Measurements from ENCODE around the gene LUZP2.

LUZP2 gene

DNA sequence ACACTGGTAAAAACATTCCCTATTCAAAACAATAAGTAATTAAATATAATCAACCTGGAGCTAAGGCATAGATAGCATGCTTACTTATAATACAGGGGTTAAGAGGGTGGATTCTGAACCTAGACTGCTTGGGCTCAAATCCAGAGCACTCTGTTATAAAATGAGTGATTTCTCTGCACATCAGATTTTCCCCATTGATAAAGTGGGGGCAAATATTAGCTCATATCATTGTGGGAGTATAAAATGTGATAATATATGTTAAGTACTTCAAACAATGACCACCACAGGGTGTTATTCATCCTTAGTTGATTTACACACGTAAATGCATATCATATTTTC lies 139.4 kb downstream of the LUZP2 start:
- no peak for DNase-seq

- DNase-seq: no peak
These were observed 140.7 kb downstream of the LUZP2 start for GRCh38 chr11:24637520-24637919.

GRCh38 chr11:24642648-24643047 lies 145.8 kb downstream of the LUZP2 start:
- DNase-seq: no peak

GRCh38 chr11:24645563-24645962 lies 148.7 kb downstream of the LUZP2 start:
- DNase-seq: no peak

DNA sequence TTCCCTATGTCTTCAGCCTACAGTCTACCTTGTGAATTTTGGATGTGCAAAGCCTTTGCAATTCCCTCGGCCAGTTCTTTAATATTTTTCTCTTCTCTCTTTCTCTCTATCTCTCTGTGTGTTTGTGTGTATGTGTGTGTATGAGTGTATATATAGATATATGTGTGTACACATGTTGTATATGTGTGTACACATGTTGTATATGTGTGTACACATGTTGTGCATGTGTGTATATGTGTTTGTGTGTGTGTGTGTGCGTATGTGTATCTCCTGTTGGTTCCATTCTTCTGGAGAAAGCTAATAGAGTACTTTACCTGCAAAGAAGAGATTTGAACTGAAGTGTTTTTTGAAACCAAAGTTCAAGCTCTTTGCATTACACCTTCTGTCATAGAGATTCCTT lies 155.0 kb downstream of the LUZP2 start:
- no peak for DNase-seq

DNA sequence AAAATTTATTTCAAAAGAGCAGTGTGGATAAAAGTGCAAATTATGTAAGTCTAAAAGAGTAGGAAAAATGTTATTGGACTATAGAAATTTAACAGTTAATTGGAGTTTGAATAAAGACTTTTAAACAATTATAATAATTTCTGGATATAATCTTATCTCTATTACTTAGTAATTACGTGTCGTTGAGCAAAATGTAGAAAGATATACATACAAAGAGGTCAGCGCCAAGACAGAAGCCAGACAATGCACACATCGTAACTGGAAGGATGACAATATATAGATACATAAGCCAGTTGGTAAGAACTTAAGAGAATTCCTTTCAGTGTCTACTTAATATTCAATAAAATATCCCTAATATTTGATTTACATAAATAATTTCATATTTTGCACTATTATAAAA lies 157.0 kb downstream of the LUZP2 start:
- DNase-seq: no peak

- no peak for DNase-seq
These were observed 164.5 kb downstream of the LUZP2 start for GRCh38 chr11:24661331-24661730.

DNA sequence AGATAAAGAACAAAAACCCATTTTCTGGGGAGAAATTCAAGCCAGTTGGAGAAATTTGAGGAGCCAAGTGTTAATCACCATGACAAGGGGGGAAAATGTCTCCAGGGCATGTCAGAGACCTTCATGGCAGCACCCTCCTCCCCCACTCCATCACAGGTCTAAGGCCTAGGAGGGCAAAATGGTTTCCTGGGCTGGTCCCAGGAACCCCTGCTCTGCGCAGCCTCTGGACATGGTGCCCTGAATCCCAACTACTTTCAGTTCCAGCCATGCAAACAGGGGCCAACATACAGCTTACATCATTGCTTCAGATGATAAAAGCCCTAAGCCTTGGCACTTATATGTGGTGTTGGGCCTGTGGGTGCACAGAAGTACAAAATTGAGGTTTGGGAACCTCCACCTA lies 167.5 kb downstream of the LUZP2 start:
- DNase-seq: no peak

- DNase-seq: no peak
These were observed 170.6 kb downstream of the LUZP2 start for GRCh38 chr11:24667353-24667968.

DNA sequence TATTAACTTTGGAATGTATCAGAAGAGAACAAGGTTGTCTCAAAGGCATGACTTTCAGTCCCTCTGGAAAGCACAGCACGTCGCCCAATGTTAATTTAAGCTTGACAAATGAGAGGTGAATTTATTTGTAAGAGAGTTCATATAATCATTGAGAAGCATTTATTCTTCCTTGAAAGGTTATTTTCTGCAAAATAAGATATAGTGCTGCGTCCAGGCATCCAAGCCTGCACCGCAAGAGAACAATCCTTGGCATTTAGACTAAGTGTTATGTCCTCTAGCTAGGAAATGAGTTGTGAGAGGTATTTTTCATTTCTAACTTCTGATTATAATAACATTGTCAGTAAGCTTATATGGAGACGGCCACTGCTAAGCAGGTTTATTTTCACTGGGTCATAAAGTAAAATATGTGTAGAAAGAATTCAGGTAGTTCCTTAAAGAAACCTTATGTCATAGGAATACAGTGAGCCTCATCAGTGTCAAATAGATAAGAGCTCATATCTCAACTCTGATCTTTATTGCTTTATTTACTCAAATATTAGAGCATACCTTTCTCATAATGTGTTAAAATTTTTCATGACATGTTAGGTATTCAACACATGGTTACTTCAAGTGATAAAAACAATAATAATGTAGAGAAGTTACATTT lies 182.0 kb downstream of the LUZP2 start:
- DNase-seq: no peak

DNA sequence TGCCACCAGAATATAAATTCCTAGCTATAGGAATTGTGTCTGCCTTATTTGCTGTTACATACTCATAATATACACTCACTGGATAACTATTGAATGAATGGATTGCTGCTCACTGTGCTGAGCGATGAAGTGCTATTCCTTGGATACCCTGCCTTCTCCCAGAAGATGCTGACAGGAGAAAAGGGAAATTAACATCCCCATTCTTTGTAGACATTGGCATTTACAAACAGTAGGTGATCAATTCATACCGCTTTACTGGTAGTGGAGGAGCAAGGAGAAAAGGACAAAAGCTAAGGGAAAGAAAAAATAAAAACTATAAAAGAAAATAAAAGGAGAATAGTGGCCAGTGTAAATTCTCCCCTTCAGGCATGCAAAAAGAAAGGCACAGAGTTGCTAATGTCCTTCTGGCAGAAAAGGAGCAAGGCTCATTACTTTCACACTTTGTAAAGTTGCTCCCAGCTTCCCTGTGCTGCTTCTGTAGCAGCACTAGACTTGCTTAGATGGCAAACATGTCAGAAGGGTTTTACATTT lies 183.0 kb downstream of the LUZP2 start:
- DNase-seq: no peak

DNA sequence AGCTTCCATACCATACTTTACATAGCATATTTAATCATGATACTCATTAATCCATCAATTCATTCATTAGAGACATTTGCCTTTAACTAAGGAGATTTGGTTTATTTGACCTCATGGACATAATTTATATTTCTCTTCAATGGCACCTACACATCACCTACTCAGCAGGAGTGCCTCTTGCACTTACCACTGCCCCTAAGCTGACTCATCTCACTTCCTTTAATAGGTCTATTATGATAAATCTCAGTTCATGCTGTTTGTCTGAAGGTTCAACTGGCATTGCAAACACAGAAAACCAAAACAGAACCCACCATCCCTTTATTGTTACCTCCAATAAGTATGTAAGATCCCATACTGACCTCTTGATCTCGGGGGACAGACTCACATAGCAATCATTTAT lies 186.7 kb downstream of the LUZP2 start:
- DNase-seq: no peak

- DNase-seq: no peak
These were observed 189.0 kb downstream of the LUZP2 start for GRCh38 chr11:24685821-24686220.

DNA sequence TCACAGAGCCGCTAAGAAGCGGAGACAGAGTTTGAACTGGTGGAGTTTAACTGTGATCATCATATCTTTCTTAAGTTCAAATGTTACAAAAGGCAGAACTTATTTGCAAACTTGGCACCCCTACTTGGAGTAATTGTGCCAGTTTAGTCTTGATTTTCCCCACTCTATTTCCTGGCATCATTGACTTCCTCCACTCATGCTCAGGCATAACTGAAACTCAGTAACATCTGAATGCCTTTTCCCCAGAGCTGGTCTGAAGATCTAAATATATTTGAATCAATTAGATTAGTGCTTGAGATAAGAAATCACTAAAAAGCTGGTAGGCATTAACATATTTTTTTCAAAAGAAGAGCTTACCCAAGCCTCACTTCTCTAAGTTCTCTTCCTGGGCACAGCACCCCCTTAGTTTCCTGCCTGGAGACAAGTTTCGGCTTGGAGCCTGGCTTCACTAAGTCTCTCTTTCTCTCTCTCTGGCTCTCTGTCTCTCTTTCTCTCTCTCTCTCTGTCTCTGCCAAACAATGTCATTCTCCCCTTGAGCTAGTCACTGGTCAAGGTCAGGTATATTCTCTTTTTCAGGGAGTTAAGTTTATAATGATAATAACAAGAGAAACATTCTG lies 190.8 kb downstream of the LUZP2 start:
- DNase-seq: no peak

- DNase-seq: no peak
These were observed 192.1 kb downstream of the LUZP2 start for GRCh38 chr11:24688981-24689380.

DNA sequence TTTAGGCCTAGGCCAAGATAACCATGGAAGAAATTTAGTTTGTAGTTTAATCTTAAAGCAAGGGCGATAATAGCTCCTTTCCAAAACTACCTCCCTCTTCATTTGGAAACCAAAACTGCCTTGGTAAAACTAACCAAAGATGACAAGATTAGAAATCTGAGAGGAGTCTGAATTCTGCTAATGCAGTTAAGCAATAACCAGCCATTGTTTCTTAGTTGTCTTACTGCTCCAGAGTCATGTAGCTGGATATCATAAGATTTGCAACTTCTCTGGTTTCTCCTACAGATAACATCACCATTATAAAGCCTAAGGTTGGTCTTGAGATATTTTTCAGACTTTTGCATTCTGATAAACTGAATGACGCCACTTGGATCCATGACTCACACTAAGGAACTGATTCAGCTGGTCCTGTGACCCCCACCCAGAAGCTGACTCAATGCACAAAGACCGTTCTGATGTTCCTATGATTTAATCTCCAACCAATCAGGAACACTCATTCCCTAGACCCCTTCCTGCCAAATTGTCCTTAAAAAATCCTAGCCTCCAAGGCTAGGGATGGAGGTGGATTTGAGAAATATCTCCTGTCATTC lies 200.8 kb downstream of the LUZP2 start:
- DNase-seq: no peak

DNA sequence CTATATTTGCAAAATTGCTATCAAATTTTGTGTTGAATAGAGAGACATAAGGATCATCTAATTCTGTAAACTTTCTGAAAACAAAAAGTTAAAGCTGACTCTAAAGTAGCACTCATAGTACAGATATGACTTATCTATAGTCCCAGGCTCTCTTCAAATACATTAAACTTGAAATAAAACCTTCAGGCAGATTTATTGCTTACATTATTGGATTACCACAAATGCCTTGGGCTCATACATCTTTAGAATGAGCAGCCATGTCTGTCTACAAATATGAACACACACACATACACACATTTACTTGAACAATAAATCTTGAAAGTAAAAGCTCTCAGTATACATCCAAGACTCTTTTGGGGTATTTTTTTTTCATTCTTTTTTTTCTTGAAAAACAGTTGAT lies 207.9 kb downstream of the LUZP2 start:
- DNase-seq: no peak

GRCh38 chr11:24705474-24705873 lies 208.6 kb downstream of the LUZP2 start:
- DNase-seq: no peak

DNA sequence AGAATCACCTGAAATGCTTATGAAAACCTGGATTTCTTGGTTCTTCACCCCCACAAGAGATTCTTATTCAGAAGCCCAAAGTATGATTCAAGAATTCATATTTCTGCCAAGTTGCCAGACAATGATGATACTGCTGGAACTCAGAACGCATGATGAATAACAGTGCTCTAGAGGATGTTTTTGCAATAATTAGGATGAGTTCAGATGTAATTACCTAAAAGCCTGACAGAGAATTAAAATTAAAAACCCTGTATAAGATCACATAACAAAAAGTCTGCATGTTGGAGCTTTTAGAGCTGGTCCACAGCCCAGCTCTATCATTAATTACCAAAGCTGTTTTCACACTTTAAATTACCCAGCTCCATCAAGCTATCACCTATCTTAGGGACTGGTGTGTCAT lies 211.8 kb downstream of the LUZP2 start:
- DNase-seq: no peak

- DNase-seq: no peak
These were observed 213.2 kb downstream of the LUZP2 start for GRCh38 chr11:24709928-24710565.

DNA sequence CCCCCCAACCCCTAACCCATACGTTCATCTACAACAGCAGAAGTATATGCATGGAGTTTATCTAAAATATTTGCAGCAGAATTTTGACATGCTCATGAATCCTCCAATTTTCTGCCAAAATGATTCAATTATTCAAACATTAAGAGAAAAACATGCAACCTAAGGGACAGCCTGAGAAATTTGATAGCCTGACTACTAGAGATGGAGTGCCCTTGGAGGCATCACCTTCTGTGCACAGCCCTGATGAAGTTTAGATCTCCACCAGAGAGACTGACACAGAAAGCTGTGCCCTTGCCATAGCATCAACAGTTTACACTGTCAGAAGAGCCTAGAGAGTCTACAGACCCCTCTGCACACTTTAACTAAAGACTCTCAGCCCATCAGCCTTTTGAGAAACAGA lies 217.7 kb downstream of the LUZP2 start:
- DNase-seq: no peak

- no peak for DNase-seq
These were observed 219.6 kb downstream of the LUZP2 start for GRCh38 chr11:24716403-24716802.

DNA sequence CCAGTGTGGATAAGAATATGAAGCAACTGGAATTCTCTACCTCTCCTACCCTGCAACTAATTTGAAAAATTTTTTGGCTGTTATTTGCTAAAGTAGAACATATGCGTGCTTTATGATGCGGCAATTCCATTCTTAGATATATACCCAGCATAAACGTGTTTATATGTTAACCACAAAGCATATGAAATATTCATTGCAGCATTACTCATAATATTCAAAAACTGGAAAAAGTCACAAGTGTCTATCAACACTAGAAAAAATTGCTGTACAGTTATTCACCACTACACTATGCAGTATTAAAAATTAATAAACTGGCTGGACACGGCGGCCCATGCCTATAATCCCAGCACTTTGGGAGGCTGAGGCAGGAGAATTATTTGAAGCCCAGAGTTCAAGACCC lies 226.4 kb downstream of the LUZP2 start:
- DNase-seq: no peak

GRCh38 chr11:24731554-24731953 lies 234.7 kb downstream of the LUZP2 start:
- no peak for DNase-seq

Data from cerebellar nuclear complex (tissue), 1 donor.